Fibroblast of lung (primary cell): ENCODE measurements around the gene RNASE7.

Source experiments
- CTCF ChIP-seq, 2 donors: IDR thresholded peaks in 1 of 2; conservative IDR thresholded peaks in 1 of 2; 1 replicate in 1 of 2; 2 replicates in 1 of 2; pipeline ENCODE4 v1.5.1; 2011 to 2012; ENCODE audit warnings: low read length in 2 of 2, control low read depth in 1 of 2, inconsistent platforms in 1 of 2, low read depth in 1 of 2, mild to moderate bottlenecking in 1 of 2
- EZH2 ChIP-seq: IDR thresholded peaks from 2 replicates; pipeline ENCODE4 v1.5.1; 2012; ENCODE audit warnings: low read length, control low read depth, mild to moderate bottlenecking; ENCODE audit errors: missing control alignments

GRCh38 chr14:21026274-21026987 lies 15.7 kb upstream of the RNASE7 start:
- TF ChIP-seq CTCF (conservative IDR thresholded peaks at IDR 0.05 in 1 of 2, IDR thresholded peaks at IDR 0.05 in 1 of 2; ENCODE audit: low read depth in 1 of 2, low read length in 2 of 2) (no peak), EZH2 (no peak)
